NCI-H2171 (cell line): ENCODE results near the gene LUC7L.
A peak's percentile ranks its signal among the peaks of the same experiment; 100 is the strongest.
"Not testable (repeated sequence)": the region's sequence is repeated elsewhere in the genome, so short reads cannot be mapped to it uniquely, and the experiment has no call there.

Source experiments
- DNase-seq: peaks from one replicate; lab custom pipeline; 2025; lab: John Stamatoyannopoulos, UW

The LUC7L gene

GRCh38 chr16:228852-229730, at the start of gene LUC7L:
LUC7L (minus strand) TSS chr16:229449; CDS start chr16:229339, 110 bp downstream.
- peak; percentile 90 for DNase-seq

GRCh38 chr16:278863-279366, 49.7 kb upstream of the LUC7L start:
- DNase-seq = peak; percentile 36

GRCh38 chr16:276426-277077, 47.3 kb upstream of the LUC7L start:
- no peak for DNase-seq

GRCh38 chr16:275786-276232, 46.6 kb upstream of the LUC7L start, which contains the start of gene RGS11:
RGS11 (minus strand) TSS chr16:275944; CDS start chr16:275911, 33 bp downstream.
- DNase-seq = no peak

- peak; percentile 37 for DNase-seq
Measured at GRCh38 chr16:275041-275641, 45.9 kb upstream of the LUC7L start.

- DNase-seq = no peak
Measured at GRCh38 chr16:273547-274421, 44.5 kb upstream of the LUC7L start.

- no peak for DNase-seq
Measured at GRCh38 chr16:272633-273546, 43.6 kb upstream of the LUC7L start.

GRCh38 chr16:270381-271255, 41.4 kb upstream of the LUC7L start:
- no peak for DNase-seq

- no peak for DNase-seq
Measured at GRCh38 chr16:269061-269796, 40.0 kb upstream of the LUC7L start.

- DNase-seq = no peak
Measured at GRCh38 chr16:268141-269053, 39.1 kb upstream of the LUC7L start.

GRCh38 chr16:267562-267961, 38.3 kb upstream of the LUC7L start:
- DNase-seq = not testable (repeated sequence)

- no peak for DNase-seq
Measured at GRCh38 chr16:266258-267164, 37.3 kb upstream of the LUC7L start.

- DNase-seq = no peak
Measured at GRCh38 chr16:265711-266110, 36.5 kb upstream of the LUC7L start.

GRCh38 chr16:265002-265529, 35.8 kb upstream of the LUC7L start:
- no peak for DNase-seq

- DNase-seq = no peak
Measured at GRCh38 chr16:264440-264951, 35.2 kb upstream of the LUC7L start.

GRCh38 chr16:263944-264343, 34.7 kb upstream of the LUC7L start:
- DNase-seq = no peak
